Head of caudate nucleus (tissue), 42 donors: Measurements from ENCODE around the gene PSMD8.

Source experiments
- DNase-seq, 42 donors: peaks; one replicate each; pipeline versions ENCODE4 v3.0.0 to v3.0.0-alpha.2; 2020 to 2021; ENCODE audit warnings: mixed read lengths in 7 of 42
- intact Hi-C: fragments of 100-400 bp; cut with DNase I; formaldehyde crosslinking; loops from one replicate; pipeline ENCODE4 v1.15.0; 2022

Gene PSMD8

DNA sequence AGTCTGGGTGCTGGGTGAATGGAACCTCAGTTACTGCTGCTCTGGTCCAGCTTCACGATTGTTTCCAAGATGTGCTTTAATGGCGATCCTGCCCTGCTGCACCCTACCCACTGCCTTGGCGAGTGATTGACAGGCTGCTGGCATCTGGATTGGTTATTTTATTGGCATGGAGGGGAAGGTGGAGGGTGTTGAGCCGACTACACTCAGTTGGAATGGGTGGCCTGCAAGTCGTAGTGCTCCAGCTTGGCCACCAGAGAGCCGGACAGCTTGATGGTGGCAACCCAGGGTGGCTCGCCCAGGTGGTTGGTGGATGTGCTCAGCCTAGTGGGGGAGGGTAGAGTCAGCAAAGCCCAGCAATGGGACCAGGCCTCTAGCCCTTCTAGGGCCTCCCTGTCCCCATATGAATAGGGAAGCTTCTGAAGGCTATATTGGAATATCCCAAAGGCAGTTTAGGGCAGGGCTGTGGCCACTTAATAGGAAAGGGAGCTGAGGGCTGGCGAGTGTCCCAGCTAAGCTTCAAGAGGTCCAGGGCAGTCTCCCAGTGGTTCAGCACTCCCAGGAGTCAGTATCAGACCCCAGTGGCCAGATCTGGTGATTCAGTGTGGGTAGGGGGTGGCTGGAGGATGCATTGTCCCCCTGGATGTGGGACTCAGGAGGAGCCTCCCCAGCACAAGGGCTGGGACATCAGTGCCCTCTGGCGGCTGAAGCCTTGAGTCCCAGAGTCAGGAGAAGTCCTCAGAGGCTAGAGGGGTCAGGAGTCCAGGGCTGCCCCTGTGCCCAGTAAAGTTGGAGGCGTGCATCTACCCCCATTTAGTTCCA is 10.0 kb downstream of the PSMD8 start:
- DNase-seq, result no peak
- intact Hi-C loops, result no loop called here

DNA sequence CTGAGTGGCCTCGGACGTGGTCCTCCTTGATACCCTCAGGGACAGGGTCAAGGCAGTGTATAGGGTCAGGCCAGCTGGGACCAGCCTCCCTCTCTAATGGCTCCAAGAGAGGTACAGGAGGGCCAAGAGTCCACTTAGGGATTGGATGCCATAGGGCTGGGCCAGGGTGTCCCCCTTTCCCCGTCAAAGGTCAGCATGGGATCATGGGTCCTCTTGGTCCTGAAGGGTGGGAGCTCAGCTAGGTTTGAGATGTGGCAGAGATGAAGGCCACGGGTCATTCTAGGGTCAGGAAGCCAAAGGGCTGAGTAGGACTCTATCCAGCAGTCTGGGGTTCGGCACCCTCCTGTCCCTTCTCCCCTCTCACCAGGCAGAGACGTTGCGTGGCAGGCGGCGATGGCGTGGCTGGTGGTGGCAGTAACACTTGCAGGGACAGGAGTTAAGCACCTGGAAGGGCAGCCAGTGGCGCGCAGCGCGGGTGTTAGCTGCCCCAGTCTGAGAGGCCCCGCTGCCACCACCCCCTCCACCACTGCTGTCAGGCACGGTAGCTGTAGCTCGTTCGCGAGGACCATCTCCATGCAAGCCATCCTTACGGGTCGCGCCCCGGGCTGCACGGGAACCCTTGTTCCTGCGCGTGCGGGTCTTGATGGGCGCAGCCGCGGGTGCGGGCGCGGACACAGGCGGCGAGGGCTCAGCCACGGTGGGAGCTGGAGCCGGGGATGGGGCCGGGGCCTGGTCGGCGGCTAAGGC is 10.9 kb downstream of the PSMD8 start:
- DNase-seq, result no peak
- intact Hi-C loops, result no loop called here

DNA sequence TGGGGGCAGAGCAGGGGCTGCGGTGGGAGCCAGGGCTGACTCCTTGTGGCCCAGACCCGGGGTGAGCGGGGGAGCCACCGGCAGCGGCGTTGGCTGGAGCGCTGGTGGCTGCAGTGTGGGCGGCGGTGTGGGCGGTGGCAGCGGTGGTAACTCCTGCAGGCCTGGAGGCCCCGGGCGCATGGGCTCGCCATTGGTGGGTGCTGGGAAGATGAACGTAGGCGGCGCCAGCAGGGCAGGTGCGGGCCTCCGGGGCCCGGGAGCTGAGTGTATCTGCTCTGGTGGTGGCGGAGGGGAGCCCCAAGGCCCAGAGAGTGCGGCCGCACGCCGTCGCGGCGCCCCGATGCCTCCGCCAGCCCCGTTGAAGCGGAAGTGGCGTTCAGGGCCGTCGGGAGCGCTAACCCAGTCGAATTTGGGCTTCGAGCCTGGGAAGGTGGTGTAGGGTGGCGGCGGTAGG is 11.5 kb downstream of the PSMD8 start:
- intact Hi-C loops, result no loop called here
- DNase-seq, result no peak

DNA sequence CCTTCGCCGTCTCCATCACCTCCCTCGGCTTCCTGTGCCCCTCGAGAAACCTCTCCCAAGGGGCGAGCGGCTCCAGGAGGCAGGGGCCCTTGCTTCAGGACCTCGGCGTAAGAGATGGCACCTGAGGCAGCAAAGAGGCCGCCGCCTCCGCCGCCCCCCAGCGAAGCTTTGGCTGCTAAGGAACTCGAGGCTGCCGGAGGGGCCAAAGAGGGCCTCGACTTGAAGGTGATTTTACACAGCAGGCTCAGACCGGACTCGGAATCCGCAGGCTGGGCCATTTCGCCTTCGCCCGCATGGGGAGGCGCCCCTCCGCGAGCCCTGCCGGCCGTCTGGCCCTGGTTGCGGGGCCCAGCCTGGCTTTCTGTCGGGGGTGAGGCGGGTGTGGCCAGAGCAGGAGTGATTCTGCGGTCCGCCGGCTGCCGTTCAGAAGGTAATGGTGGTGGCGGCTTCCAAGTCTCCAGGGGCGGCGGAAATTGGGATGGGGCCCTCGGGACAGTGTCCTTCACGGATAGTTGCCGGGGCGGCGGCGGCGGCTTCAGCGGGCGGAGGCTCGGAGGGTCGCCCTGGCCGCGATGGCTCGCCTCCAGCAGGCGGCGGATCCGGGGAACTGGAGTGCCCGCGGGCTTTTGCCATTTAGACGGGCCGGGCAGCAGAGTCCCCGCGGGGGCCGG is 12.1 kb downstream of the PSMD8 start:
- no peak for DNase-seq
- intact Hi-C loops, result no loop called here

DNA sequence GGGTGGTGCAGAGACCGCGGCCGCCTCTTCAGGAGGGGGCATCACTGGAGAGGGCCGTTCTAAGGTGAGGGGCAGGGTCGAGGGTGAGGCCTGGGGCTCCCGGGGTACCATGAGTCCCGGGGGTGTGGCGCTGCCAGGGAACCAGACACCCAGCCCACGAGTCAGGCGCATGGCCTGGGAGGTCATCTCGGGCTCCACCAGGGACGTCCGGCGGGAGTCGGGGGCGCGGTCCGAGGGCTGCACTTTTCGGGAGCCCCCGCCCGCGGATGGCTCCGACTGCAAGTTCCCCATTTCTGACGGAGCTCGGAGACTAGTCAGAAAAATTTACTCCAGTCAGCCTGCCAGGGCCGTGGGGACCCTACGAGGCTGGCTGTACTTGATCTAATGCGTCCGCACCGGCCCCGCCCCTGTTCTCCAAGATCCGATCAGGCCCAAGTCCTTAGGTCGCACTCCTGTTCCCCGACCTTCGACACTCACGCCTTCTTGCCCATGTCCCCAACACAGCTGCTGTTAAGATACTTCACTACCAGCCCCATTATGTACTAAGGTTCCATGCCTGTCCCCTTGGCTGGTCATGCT is 12.7 kb downstream of the PSMD8 start:
- intact Hi-C loops, result no loop called here
- DNase-seq, result peak in 3 of 42 donors; percentile 13 to 45 (median 29)

DNA sequence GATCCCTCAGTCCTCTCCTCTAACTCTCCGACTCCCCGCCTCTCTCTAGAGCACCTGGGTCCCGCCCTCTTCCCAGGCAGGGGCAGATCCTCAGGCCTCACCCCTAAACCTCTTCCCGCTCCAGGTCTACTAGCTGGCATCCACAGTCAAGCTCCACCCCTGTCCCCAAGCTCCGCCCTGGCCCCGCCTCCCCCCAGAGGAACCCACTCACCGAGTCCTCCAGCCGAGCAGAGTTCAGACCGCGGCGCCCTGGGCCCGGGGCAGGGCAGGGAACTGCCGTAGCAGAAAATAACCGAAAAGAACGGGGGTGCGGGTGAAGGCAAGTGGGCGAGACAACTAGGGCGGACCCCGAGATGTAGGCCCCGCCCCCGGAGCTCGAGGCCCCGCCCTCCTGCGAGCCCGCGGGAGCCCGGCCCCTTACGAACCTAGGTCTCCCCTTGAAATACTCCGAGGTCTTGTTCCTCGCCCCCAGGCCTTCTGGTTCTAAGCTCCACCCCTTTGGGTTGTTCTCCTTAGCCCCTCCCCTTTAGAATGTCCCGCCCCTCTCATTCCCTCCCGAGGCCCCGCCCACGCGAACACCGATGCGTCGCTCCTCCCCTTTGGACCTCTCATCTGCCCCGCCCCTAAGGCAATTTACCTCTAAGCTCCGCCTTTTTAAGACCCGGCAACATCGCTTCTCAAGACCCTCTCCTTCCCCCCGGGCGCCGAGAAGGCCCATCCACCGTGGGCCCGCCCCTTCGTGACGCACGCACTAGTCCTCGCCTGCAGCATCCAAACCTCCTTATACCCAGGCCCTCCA is 13.4 kb downstream of the PSMD8 start, which contains the start of gene GGN:
Gene GGN (minus strand): TSS at position 485 of the 799 bp plus-strand sequence. CDS start 773 bp downstream, outside the sequence.
- DNase-seq, result peak; percentile 63 to 95 (median 84)
- intact Hi-C loops, result no loop called here

DNA sequence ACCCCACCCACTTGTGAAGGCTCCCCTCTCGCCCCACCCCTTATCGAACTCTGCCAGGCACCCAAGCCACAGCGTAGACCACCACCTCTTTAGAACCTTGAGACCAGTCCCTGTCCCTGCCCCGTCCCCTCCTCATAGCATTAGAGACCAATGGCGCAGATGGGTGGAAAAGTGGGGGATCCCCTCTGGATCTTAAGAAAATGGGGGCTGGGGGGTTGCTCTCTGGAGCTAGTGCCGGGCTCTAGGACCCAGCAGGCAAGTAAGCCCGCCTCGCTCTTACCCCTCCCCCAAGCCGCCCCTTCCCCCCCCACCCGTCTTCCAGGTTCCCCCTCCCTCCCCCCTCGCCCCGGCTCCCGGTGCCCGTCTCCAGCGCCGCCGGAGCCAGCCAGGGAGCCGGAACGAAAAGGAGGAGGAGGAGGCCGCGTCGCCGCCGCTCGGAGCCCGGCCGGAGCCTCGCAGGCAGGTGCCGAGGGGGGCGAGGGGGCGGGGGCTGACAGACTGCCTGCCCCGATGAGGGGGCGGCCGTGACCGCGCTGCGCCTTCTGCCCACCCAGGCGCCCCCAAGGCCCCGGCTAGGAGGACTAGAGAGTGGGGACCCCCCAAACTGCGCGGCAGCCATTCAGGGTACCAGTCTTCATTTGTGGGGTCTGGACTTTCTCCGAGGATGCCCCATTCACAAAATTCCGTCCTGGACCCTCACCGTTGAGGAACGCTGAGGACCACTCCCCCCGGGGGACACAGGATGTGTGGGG is 14.2 kb downstream of the PSMD8 start, which contains the start of gene SPRED3:
Gene SPRED3 (plus strand): TSS at position 349 of the 752 bp plus-strand sequence. CDS start 1,606 bp downstream, outside the sequence.
- intact Hi-C loops, result no loop called here

DNA sequence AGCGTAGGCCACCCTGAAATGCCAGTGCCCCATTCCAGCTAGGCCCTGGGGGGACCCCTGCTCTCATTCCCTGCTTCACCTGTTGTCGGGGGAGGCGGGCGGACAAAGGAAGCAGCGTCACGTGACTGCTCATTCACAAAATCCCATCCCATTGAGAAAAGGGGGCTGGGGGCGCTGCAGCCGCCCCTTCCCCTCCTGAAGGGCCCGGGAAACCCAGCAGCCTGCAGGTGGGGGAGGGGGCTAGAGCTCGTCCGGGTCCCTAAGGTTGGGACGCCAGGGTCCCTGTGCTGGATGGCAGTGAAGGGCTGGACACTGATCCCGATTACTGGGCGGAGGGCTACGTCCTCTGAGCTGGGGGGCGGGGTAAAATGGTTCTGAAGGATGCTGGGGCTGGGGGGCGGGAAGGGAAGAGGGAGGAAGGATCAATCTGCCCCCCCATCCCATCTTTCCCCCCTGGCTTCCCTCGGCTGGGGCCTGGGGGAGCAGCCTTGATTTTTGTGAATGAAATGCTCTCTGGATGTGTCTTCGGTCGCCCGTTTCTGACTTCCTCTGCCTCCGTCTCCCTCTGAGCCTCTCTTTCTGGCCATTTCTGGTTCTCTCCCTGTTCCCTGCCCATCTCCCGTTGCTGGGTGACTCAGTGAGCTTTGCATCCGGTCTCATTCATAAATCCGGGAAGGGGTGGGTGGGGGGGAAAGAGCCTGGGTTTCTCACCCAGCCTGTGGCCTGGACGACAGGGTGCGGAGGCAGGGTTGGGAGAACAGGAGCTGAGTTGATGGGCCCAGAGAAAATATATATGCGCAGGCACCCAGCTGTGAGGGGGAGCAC is 14.9 kb downstream of the PSMD8 start:
- peak in 26 of 42 donors; percentile 16 to 68 (median 31) for DNase-seq
- intact Hi-C loops, result no loop called here

More for the DNA sequence above, 14.2 kb downstream of the PSMD8 start, which contains the start of gene SPRED3:
- peak in 41 of 42 donors; percentile 9 to 82 (median 58) for DNase-seq

DNA sequence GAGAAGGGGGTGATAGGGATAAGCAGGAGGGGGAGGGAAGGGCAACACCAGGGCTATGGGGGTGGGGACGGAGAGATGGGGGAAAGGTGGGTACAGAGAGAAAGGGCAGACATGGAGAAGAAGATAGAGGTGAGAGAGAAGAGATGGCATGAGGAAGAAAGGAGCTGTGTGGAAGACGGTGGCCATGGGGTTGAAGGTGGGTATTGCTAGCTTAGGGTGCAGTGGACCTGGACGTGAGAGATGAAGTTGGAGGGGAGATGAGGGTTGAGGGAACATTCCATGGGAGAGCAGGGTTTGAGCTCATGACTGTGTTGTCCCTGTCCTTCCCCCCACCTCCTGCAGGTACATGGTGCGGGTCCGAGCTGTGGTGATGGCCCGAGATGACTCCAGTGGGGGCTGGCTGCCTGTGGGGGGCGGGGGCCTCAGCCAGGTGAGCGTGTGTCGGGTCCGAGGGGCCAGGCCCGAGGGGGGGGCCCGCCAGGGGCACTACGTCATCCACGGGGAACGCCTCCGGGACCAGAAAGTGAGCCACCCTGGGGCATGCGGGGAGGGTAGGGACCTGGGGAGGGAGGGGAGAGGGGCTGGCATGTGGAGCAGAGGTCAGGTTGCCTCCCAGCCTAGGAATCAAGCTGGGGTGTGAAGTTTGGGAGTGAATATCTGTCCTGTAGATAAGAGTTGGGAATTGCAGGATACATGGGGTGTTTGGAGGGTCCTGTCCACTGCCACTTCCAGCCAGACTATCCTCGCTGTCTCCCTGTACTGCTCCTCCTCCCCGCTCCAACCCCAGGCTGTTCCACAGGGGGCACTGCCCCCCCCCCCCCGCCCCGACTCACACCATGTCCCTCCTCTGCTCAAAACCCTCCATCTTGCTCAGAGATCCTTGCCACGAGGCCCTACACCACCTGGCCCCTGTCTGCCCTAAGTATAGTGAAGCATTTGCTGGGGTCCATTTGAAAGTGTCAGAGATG is 15.9 kb downstream of the PSMD8 start:
- DNase-seq, result no peak
- intact Hi-C loops, result no loop called here

DNA sequence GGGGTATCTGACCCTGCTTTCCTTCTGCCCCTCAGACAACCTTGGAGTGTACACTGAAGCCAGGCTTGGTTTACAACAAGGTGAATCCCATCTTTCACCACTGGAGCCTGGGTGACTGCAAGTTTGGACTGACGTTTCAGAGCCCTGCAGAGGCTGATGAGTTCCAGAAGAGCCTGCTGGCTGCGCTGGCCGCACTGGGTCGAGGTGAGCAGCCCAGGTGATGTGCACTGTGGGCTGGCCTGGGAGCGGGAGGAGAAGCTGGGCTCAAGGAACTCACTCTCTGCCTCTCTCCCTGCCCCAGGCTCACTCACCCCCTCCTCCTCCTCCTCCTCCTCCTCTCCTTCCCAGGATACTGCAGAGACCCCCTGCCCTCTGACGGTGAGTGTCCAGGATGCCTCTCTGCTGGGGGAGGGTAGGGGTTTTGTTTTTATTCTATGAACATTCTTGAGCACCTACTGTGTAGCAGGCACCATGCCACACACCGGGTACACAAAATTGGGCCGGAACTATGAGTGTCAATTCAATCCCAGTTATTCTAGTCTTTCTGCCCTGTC is 17.6 kb downstream of the PSMD8 start:
- intact Hi-C loops, result no loop called here
- DNase-seq, result no peak

DNA sequence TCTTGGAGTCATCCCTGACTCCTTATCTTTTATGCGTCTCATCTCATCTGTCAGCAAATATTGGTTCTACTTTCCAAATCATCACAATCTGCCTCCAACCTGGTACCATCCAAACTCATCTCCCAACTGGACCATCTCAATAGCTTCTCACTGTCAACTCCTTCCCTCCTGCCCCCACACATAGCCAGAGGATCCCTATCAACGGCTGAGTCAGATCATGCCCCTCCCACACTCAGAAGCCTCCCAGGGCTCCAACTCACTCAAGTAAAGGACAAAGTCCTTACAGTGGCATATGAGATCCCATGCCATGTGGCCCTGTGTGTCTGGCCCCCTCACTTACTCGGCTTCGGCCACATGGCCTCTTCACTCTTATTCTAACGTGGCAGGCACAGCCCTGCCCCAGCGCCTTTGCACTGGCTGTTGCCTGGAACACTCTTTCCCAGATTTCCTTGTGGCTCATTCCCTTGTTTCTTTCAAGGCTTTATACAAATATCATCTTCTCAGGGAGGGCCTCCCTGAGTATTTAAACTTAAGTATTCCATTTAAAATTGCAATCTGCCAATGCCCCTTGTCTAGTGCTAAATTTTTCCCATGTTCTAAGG is 18.4 kb downstream of the PSMD8 start:
- no peak for DNase-seq
- intact Hi-C loops, result no loop called here

DNA sequence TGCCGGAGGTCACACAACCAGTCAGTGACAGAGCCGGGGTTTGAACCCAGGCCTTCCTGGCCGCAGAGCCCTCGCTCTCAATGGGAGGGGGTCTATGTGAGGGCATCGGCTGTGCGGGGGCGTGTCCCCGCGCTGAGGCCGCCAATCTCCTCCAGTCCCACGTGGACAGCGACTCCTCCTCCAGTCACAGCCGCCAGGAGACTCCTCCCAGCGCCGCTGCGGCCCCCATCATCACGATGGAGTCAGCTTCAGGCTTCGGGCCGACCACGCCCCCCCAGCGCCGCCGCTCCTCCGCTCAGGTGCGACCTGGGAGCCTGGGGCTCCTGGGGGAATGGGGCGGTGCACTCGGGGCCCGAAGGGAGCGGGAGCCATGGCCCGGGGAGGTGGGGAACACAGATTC is 20.1 kb downstream of the PSMD8 start:
- no peak for DNase-seq
- intact Hi-C loops, result no loop called here

DNA sequence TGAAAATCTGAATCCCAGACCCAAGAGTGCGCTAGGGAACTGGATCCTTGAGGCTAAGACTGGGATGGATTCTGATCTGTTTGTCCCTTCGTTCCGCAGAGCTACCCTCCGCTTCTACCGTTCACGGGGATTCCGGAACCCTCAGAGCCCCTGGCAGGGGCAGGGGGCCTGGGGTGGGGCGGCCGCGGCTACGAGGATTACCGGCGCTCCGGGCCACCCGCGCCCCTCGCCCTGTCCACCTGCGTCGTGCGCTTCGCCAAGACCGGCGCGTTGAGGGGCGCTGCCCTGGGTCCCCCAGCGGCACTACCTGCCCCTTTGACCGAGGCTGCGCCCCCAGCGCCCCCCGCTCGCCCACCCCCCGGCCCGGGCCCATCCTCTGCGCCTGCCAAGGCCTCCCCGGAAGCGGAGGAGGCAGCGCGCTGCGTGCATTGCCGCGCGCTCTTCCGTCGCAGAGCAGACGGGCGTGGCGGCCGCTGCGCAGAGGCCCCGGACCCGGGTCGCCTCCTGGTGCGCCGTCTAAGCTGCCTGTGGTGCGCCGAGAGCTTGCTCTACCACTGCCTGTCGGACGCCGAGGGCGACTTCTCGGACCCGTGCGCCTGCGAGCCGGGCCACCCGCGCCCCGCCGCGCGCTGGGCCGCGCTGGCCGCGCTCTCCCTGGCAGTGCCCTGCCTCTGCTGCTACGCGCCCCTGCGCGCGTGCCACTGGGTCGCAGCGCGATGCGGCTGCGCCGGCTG is 21.2 kb downstream of the PSMD8 start:
- intact Hi-C loops, result no loop called here
- DNase-seq, result no peak

DNA sequence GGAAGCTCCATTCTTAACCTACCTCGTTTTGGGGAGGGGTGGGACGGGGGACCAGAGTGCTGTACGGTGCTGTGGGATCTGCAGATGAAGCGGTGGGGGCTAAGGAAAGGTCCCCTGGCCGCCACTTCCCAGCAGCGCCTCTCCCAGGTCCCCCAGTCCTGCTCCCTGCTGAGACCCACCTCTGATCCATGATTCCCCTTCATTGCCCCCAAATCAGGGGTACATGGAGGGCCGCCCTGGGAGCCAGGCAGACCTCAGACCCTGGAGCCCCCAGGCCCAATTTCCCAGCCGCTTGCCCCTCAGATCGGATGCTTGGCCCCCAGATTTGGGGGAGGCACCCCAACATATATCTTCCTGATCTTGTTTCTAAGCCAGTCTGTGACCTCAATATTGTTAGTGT is 24.7 kb downstream of the PSMD8 start:
- no peak for DNase-seq
- intact Hi-C loops, result no loop called here
